SK-N-SH treated with all-trans-retinoic acid at 6 μM for 48 hours (cell line): ENCODE measurements around the gene CLPSL2.

Experiments
- ATAC-seq: fragments of 200-7000 bp; cut with Tn5 transposase; 3 replicates; pipeline ENCODE4 v1.9.1; 2020; ENCODE audit warnings: mild to moderate bottlenecking, moderate library complexity
- ARNTL ChIP-seq: fragments of 450-650 bp; formaldehyde crosslinking; IDR thresholded peaks from 2 replicates; pipeline ENCODE4 v1.5.0; 2020; ENCODE audit warnings: low read depth, mild to moderate bottlenecking, moderate library complexity, borderline replicate concordance
- BACH2 ChIP-seq: fragments of 250-450 bp; sonication (Bioruptor Pico); IDR thresholded peaks from 2 replicates; pipeline ENCODE4 v1.9.0; 2021; ENCODE audit warnings: mild to moderate bottlenecking, borderline replicate concordance
- CREB5 ChIP-seq: fragments of 250-450 bp; sonication (Bioruptor Pico); IDR thresholded peaks from 2 replicates; pipeline ENCODE4 v1.5.1; 2020; ENCODE audit warnings: low read depth, mild to moderate bottlenecking, moderate library complexity
- CSDC2 ChIP-seq: fragments of 250-450 bp; sonication (Bioruptor Pico); IDR thresholded peaks from 2 replicates; pipeline ENCODE4 v1.5.0; 2020; ENCODE audit warnings: mild to moderate bottlenecking, moderate library complexity
- GLIS3 ChIP-seq: fragments of 250-450 bp; sonication (Bioruptor Pico); IDR thresholded peaks from 2 replicates; pipeline ENCODE4 v1.5.0; 2020; ENCODE audit warnings: mild to moderate bottlenecking, moderate library complexity
- ISL1 ChIP-seq: fragments of 250-450 bp; sonication (Bioruptor Pico); IDR thresholded peaks from 2 replicates; pipeline ENCODE4 v2.1.2; 2022; ENCODE audit warnings: mild to moderate bottlenecking, moderate library complexity
- OSR1 ChIP-seq: fragments of 250-450 bp; sonication (Bioruptor Pico); IDR thresholded peaks from 2 replicates; pipeline ENCODE4 v1.8.0; 2022; ENCODE audit warnings: moderate library complexity, mild to moderate bottlenecking, inconsistent platforms
- PATZ1 ChIP-seq: fragments of 250-450 bp; sonication (Bioruptor Pico); IDR thresholded peaks from 2 replicates; pipeline ENCODE4 v1.8.0; 2020; ENCODE audit warnings: mild to moderate bottlenecking, moderate library complexity, borderline replicate concordance
- POU6F1 ChIP-seq: fragments of 250-450 bp; sonication (Bioruptor Pico); IDR thresholded peaks from 2 replicates; pipeline ENCODE4 v1.8.0; 2021; ENCODE audit warnings: low read depth, mild to moderate bottlenecking, moderate library complexity, borderline replicate concordance
- PPARA ChIP-seq: fragments of 250-450 bp; sonication (Bioruptor Pico); IDR thresholded peaks from 2 replicates; pipeline ENCODE4 v1.5.0; 2020; ENCODE audit warnings: mild to moderate bottlenecking, borderline replicate concordance
- RARB ChIP-seq: fragments of 250-450 bp; sonication (Bioruptor Pico); IDR thresholded peaks from 2 replicates; pipeline ENCODE4 v1.8.0; 2021; ENCODE audit warnings: mild to moderate bottlenecking, moderate library complexity
- TCF4 ChIP-seq: fragments of 250-450 bp; sonication (Bioruptor Pico); IDR thresholded peaks from 2 replicates; pipeline ENCODE4 v1.8.0; 2021; ENCODE audit warnings: mild to moderate bottlenecking, moderate library complexity, borderline replicate concordance
- TOX ChIP-seq: fragments of 250-450 bp; sonication (Bioruptor Pico); IDR thresholded peaks from 2 replicates; pipeline ENCODE4 v1.8.0; 2021; ENCODE audit warnings: mild to moderate bottlenecking, moderate library complexity, borderline replicate concordance
- TSHZ2 ChIP-seq: fragments of 250-450 bp; sonication (Bioruptor Pico); IDR thresholded peaks from 2 replicates; pipeline ENCODE4 v1.5.0; 2020; ENCODE audit warnings: mild to moderate bottlenecking, moderate library complexity
- ZC3H10 ChIP-seq: fragments of 250-450 bp; sonication (Bioruptor Pico); IDR thresholded peaks from 2 replicates; pipeline ENCODE4 v1.5.1; 2021; ENCODE audit warnings: mild to moderate bottlenecking, moderate library complexity
- ZFP3 ChIP-seq: fragments of 250-450 bp; sonication (Bioruptor Pico); IDR thresholded peaks from 2 replicates; pipeline ENCODE4 v1.5.0; 2020; ENCODE audit warnings: mild to moderate bottlenecking, moderate library complexity
- ZFP30 ChIP-seq: fragments of 450-650 bp; formaldehyde crosslinking; IDR thresholded peaks from 2 replicates; pipeline ENCODE4 v1.5.0; 2022; ENCODE audit warnings: mild to moderate bottlenecking, moderate library complexity
- ZNF565 ChIP-seq: fragments of 450-650 bp; formaldehyde crosslinking; conservative IDR thresholded peaks from 2 replicates; pipeline ENCODE4 v1.5.0; 2020; ENCODE audit warnings: low read depth, mild to moderate bottlenecking, moderate library complexity
- ZNF8 ChIP-seq: fragments of 450-650 bp; formaldehyde crosslinking; IDR thresholded peaks from 2 replicates; pipeline ENCODE4 v1.5.0; 2020; ENCODE audit warnings: mild to moderate bottlenecking, moderate library complexity
- TF ChIP-seq, protein P1 (sequence below): fragments of 250-450 bp; sonication (Bioruptor Pico); IDR thresholded peaks from 2 replicates; pipeline ENCODE4 v1.5.1; 2021; ENCODE audit warnings: mild to moderate bottlenecking, moderate library complexity

Gene CLPSL2

DNA sequence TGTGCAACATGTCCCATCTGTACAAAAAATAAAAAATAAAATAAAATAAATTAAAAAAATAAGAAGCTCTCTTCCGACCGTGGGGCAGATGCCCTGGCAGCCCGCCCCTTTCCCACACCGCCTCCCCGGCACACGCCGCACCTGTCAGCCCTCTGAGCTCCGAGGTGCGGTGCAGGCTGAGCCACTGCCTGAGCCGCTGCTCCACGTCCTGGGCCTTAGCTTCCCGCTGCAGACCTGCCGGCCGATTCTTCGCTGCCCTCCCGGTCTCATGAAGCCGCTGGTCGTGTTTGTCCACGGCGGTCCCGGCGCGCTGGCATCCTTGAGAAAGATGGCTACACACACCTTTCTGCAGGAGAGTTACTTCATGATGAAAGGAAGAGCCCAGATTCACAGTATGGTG, 10.7 kb upstream of the CLPSL2 start:
- no peak for ATAC-seq
- no peak for TF ChIP-seq PATZ1 (CRISPR knock-in tag)
- no peak for TF ChIP-seq OSR1 (CRISPR knock-in tag)
- TF ChIP-seq POU6F1 (CRISPR knock-in tag), result no peak
- no peak for TF ChIP-seq CREB5
- no peak for TF ChIP-seq ISL1 (CRISPR knock-in tag)
- TF ChIP-seq TSHZ2 (CRISPR knock-in tag), result no peak
- no peak for TF ChIP-seq GLIS3 (CRISPR knock-in tag)

DNA sequence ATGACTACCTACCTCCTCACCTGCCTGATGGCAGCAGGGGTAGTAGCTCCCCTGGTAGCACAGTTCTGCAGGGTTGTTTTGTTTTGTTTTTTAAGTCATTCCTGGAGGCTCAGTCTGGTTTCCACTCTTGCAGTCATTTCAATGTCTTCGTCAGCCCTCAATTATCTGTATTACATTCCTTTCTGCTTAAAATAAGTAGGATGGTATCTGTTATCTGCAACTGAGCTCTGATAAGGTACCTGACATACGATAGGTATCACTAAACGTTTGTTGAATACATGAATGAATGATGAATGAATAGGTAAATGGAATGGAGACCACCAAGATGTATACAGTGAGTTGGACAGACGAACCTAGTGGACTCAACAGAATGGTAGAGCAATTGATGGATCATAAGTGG, 7.2 kb upstream of the CLPSL2 start:
- TF ChIP-seq TSHZ2 (CRISPR knock-in tag) (no peak), ZNF8 (CRISPR knock-in tag) (no peak), PPARA (no peak), ARNTL (no peak), ISL1 (CRISPR knock-in tag) (no peak), ZFP3 (CRISPR knock-in tag) (no peak), BACH2 (no peak), POU6F1 (CRISPR knock-in tag) (no peak)
- TF ChIP-seq, protein P1, sequence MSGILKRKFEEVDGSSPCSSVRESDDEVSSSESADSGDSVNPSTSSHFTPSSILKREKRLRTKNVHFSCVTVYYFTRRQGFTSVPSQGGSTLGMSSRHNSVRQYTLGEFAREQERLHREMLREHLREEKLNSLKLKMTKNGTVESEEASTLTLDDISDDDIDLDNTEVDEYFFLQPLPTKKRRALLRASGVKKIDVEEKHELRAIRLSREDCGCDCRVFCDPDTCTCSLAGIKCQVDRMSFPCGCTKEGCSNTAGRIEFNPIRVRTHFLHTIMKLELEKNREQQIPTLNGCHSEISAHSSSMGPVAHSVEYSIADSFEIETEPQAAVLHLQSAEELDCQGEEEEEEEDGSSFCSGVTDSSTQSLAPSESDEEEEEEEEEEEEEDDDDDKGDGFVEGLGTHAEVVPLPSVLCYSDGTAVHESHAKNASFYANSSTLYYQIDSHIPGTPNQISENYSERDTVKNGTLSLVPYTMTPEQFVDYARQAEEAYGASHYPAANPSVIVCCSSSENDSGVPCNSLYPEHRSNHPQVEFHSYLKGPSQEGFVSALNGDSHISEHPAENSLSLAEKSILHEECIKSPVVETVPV (CRISPR knock-in tag), result no peak
- TF ChIP-seq, all 23 proteins: peak for 0
- no peak for ATAC-seq

GRCh38 chr6:35771343-35771627, 5.1 kb upstream of the CLPSL2 start:
- ATAC-seq, result no peak
- TF ChIP-seq POU6F1 (CRISPR knock-in tag) (no peak), ZNF8 (CRISPR knock-in tag) (no peak), PPARA (no peak), RARB (no peak), ZC3H10 (CRISPR knock-in tag) (no peak), ZFP30 (CRISPR knock-in tag) (no peak), TCF4 (CRISPR knock-in tag) (no peak), TOX (CRISPR knock-in tag) (no peak), GLIS3 (CRISPR knock-in tag) (no peak), ZNF565 (no peak), CSDC2 (CRISPR knock-in tag) (no peak), BACH2 (no peak)
